AG04450 (cell line): Measurements from ENCODE around the gene APP. TPM values are rescaled to one million over a fixed set of nuclear protein-coding genes. Genes with fewer than 3 reads are reported as not detected.

Source experiments
- CTCF ChIA-PET: fragments of 300-600, 350-600 bp; formaldehyde crosslinking; extraction: SDS; loops from one replicate; lab custom pipeline; 2022; ENCODE audit warnings: antibody characterized with exemption, inconsistent platforms; lab: Charles Lee
- POLR2A ChIA-PET: fragments of 350-600 bp; formaldehyde crosslinking; extraction: SDS; loops from one replicate; lab custom pipeline; 2021; ENCODE audit warnings: antibody characterized with exemption, inconsistent platforms; lab: Yijun Ruan, JAX
- DNase-seq: peaks from one replicate; pipeline ENCODE4 v3.0.0-alpha.2; 2011; ENCODE audit warnings: low read depth, low spot score
- H3K27ac ChIP-seq: one replicate; pipeline ENCODE4 v1.5.1; 2012; ENCODE audit warnings: low read depth, low read length, control low read depth
- H3K27me3 ChIP-seq: one replicate; pipeline ENCODE4 v1.6.0; 2012; ENCODE audit warnings: low read length; ENCODE audit not compliant: control insufficient read depth, insufficient read depth
- H3K4me3 ChIP-seq: 2 replicates; pipeline ENCODE4 v1.5.1; 2011; ENCODE audit warnings: mild to moderate bottlenecking, low read depth, low read length, control low read depth
- H3K9me3 ChIP-seq: 2 replicates; pipeline ENCODE4 v1.5.1; 2012; ENCODE audit warnings: low read length; ENCODE audit not compliant: control insufficient read depth, insufficient read depth
- CTCF ChIP-seq: IDR thresholded peaks from 2 replicates; pipeline ENCODE4 v1.5.1; 2011; ENCODE audit warnings: low read depth, low read length, control low read depth, inconsistent platforms
- polyA plus RNA-seq: library from polyadenylated mRNA; depleted of rRNA; stranded (reverse); fragments of >200 nt; gene quantifications from 2 replicates; pipeline ENCODE4 v1.2.3, GENCODE V29; 2011

Gene APP
- polyA plus RNA-seq, 1 experiment, result 870 TPM

DNA sequence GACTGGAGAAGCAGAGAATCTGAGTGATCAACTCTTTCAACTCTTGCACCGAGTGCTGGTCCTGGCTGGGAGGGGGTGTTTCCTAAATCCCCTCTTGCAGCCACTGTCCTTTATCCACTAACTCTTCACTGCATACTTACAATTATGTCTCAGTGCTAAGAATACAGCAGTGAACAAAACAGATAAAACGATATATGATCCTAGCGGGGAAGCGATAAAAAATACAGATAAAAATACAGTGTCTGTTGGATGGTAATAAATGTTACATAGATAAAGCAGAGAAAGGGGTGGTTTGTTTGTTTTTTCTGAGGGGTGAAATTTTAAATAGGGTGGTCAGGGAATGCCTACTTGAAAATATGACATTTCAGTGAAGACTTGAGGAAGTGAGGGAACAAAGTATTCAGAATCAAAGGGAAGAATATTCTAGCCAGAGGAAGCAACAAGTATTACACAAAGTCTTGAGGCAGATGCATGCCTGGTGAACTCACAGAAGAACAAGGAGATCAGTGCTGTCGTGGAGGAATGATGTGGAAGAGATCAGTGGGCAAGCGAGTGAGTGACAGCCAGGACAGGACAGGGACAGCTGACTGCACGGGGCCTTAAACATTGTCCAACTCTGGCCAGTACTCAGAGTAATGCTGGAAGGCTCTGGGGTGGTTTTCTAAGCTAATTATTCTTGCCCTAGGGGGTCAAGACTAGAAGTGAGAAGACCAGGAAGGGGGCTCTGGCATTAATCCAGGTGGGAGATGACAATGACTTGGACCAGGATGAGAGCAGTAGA lies 110.0 kb downstream of the APP start:
- POLR2A ChIA-PET, result interaction anchor here (0.7 kb wide), 1 partner anchor 18 kb away, joined by 5 read pairs; no protein-coding TSS in a partner anchor
- CTCF ChIA-PET, result interaction anchor here (0.5 to 1.1 kb wide), 2 partner anchors 44 to 108 kb away, joined by 3 to 8 read pairs; no protein-coding TSS in a partner anchor
- Histone ChIP-seq H3K27me3 (no peaks in the 10 kb centered on the region), H3K9me3 (no peaks in the 10 kb centered on the region), H3K4me3 (no peak overlapping the region), H3K27ac (no peak overlapping the region)
- TF ChIP-seq CTCF, result no peak
- no peak for DNase-seq

DNA sequence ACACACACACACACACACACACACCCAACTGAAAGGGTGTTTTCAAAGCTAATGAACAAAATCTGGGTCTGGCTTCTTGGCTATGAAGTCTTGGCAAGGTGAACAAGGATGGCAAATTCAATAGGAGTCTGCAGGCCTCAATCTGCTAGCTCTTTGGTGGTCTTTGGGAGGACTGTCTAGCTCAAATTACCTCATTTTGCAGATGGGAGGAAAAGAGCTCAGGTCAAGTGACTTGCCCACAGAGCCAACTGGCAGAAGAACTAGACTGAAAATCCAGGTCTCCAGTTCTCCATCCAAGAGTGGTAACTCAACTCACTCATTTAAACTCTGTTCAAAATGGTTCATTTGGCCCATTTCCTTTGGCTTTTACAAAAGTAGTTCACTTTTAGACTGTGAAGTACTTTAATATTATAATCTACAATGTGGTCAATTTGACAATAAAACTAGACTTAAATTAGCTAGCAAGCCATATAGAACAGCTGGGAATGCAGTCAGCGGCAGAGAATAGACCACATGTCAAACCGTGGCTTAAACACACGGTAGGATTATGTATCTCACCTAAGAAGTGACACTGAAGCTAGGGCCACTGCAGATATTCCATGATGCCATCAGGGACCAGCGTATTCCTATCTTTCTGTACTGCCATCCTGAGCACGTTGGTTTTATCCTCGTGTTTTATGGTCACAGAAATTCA lies 112.9 kb downstream of the APP start:
- Histone ChIP-seq H3K27ac (no peak overlapping the region), H3K4me3 (no peak overlapping the region), H3K27me3 (no peaks in the 10 kb centered on the region), H3K9me3 (no peaks in the 10 kb centered on the region)
- no peak for DNase-seq
- ChIA-PET POLR2A (interaction anchor here (0.7 kb wide), 1 partner anchor 20 kb away, joined by 3 read pairs; no protein-coding TSS in a partner anchor), CTCF (no interaction called here)
- TF ChIP-seq CTCF, result no peak

DNA sequence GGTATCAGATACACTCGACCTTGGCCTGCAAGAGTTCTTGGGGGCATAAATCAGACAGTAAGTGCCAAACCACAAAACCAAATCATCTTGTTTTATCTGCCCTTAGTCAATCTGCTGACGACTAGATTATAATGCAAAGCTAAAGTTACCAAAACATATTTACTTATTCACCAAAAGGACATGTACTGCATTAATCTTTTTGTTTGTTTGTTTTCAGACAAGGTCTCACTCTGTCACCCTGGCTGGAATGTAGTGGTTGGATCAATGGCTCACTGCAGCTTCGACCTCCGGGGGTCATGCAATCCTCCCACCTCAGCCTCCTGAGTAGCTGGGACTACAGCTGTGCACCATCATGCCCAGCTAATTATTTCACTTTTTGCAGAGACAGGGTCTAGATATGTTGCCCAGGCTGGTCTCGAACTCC lies 114.7 kb downstream of the APP start:
- TF ChIP-seq CTCF, result no peak
- Histone ChIP-seq H3K9me3 (no peaks in the 10 kb centered on the region), H3K27ac (no peak overlapping the region), H3K27me3 (no peaks in the 10 kb centered on the region), H3K4me3 (no peak overlapping the region)
- DNase-seq, result no peak
- ChIA-PET CTCF (interaction anchor here (1.3 kb wide), 1 partner anchor 160 kb away, joined by 4 read pairs; no protein-coding TSS in a partner anchor), POLR2A (no interaction called here)

GRCh38 chr21:26055010-26055409 lies 115.6 kb downstream of the APP start:
- Histone ChIP-seq H3K9me3 (no peaks in the 10 kb centered on the region), H3K27ac (no peak overlapping the region), H3K27me3 (no peaks in the 10 kb centered on the region), H3K4me3 (no peak overlapping the region)
- POLR2A ChIA-PET, result no interaction called here
- no peak for DNase-seq
- CTCF ChIA-PET, result no interaction called here
- no peak for TF ChIP-seq CTCF

- DNase-seq, result no peak
- ChIA-PET CTCF (interaction anchor here (0.7 kb wide), 1 partner anchor 11 kb away, joined by 3 read pairs; no protein-coding TSS in a partner anchor), POLR2A (no interaction called here)
- no peak for TF ChIP-seq CTCF
- no peak overlapping the region for H3K4me3 ChIP-seq
- H3K27ac ChIP-seq, result no peak overlapping the region
- H3K27me3 ChIP-seq, result no peaks in the 10 kb centered on the region
- H3K9me3 ChIP-seq, result no peaks in the 10 kb centered on the region
These were observed 118.5 kb downstream of the APP start for GRCh38 chr21:26052057-26052456.
